Stimulated activated naive CD8-positive, alpha-beta T cell treated with anti-CD3 and anti-CD28 coated beads, Interleukin-15, amount 100 ng/mL, for 72 hours (primary cell): ENCODE data around the gene PEX14.
"Not testable (repeated sequence)": the region's sequence is repeated elsewhere in the genome, so short reads cannot be mapped to it uniquely, and the experiment has no call there.

Source experiments
- ATAC-seq: fragments of 150-1000 bp; cut with Tn5 transposase; 2 replicates; pipeline ENCODE4 v1.10.0; 2021; ENCODE audit warnings: mild to moderate bottlenecking, moderate library complexity
- DNase-seq, 2 donors: peaks; one replicate each; pipeline ENCODE4 v3.0.0; 2021 to 2022
- H3K27ac Mint-ChIP-seq, 2 donors: one replicate each; pipeline ENCODE4 v1.8.0; 2022; ENCODE audit warnings: mild to moderate bottlenecking in 2 of 2, mixed read lengths in 2 of 2, moderate library complexity in 2 of 2
- H3K27me3 Mint-ChIP-seq: one replicate; pipeline ENCODE4 v1.8.0; 2022; ENCODE audit warnings: mixed read lengths
- H3K4me1 Mint-ChIP-seq: one replicate; pipeline ENCODE4 v1.8.0; 2022; ENCODE audit warnings: mild to moderate bottlenecking, mixed read lengths
- H3K4me3 Mint-ChIP-seq, 2 donors: one replicate each; pipeline ENCODE4 v1.8.0; 2022; ENCODE audit warnings: mild to moderate bottlenecking in 2 of 2, mixed read lengths in 2 of 2, moderate library complexity in 1 of 2
- H3K9me3 Mint-ChIP-seq, 2 donors: one replicate each; pipeline ENCODE4 v1.8.0; 2022; ENCODE audit warnings: mixed read lengths in 2 of 2

PEX14 gene, protein sequence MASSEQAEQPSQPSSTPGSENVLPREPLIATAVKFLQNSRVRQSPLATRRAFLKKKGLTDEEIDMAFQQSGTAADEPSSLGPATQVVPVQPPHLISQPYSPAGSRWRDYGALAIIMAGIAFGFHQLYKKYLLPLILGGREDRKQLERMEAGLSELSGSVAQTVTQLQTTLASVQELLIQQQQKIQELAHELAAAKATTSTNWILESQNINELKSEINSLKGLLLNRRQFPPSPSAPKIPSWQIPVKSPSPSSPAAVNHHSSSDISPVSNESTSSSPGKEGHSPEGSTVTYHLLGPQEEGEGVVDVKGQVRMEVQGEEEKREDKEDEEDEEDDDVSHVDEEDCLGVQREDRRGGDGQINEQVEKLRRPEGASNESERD

DNA sequence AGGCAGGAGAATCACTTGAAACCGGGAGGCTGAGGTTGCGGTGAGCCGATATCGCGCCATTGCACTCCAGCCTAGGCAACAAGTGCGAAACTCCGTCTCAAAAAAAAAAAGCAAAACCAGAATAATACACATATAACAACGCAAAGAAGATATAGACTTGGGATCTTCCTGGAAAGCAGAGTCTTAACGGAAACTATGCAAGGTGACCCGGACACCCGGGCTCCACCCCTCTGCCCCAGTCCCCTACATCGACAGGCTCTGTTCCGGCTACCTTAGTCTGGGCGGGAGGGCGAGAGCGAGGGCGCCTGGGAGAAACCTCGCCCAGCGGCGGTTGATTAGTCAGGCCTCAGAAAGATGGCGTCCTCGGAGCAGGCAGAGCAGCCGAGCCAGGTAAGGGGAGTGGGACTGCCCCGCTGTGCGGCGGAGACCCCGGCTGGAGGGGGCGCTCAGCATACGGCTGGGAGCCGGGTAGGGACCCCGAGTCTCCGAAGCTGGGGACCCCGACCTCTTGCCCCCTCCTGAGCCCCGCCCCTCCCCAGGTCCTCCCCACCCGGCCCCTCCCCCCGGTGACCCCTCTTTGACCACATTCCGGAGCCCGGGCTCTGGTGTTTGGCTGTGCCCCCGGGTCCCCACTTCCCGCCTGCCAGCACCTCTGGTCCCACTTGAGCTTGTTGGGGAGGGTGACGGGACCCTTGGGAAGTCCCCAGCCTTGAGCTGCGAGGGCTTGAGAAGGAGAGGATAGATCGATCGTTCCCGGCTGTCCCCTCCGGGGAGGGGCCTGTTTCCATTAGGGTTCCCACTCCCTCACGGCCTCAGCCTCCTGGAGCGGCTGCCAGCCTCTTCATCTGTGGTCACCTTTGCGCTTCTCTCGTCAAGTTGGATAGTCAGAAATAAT is at the start of gene PEX14:
PEX14 (plus strand) TSS at position 338 of the 895 bp plus-strand sequence; CDS start at position 355, 17 bp downstream.
- ATAC-seq, result peak; percentile 92
- H3K9me3 Mint-ChIP-seq, result no peaks in the 10 kb centered on the region
- H3K27ac Mint-ChIP-seq, result peak within 1 kb of the TSS; percentile 94 to 96
- DNase-seq, result peak; percentile 85 to 92
- peak within 1 kb of the TSS; percentile 91 to 97 for H3K4me3 Mint-ChIP-seq
- peaks cover 61% of the 10 kb centered on the region for H3K4me1 Mint-ChIP-seq
- H3K27me3 Mint-ChIP-seq, result no peaks in the 10 kb centered on the region

DNA sequence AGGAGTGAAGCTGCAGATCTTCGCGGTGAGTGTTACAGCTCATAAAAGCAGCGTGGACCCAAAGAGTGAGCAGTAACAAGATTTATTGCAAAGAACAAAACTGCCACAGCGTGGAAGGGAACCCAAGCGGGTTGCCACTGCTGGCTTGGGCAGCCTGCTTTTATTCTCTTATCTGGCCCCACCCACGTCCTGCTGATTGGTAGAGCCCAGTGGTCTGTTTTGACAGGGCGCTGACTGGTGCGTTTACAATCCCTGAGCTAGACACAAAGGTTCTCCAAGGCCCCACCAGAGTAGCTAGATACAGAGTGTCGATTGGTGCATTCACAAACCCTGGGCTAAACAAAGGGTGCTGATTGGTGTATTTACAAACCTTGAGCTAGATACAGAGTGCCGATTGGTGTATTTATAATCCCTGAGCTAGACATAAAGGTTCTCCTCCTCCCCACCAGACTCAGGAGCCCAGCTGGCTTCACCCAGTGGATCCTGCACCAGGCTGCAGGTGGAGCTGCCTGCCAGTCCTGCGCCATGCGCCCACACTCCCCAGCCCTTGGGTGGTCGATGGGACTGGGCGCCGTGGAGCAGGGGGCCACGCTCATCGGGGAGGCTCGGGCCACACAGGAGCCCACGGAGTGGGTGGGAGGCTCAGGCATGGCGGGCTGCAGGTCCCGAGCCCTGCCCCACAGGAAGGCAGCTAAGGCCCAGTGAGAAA is 48.8 kb upstream of the PEX14 start:
- H3K4me3 Mint-ChIP-seq, H3K27me3 Mint-ChIP-seq, ATAC-seq, H3K27ac Mint-ChIP-seq, DNase-seq, H3K9me3 Mint-ChIP-seq: not testable (repeated sequence)
- peaks cover 25% of the 10 kb centered on the region for H3K4me1 Mint-ChIP-seq

DNA sequence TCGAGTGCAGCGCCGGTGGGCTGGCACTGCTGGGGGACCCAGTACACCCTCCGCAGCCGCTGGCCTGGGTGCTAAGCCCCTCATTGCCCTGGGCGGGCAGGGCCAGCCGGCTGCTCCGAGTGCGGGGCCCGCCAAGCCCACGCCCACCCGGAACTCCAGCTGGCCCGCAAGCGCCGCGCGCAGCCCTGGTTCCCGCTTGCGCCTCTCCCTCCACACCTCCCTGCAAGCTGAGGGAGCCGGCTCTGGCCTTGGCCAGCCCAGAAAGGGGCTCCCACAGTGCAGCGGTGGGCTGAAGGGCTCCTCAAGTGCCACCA is 48.3 kb upstream of the PEX14 start:
- ATAC-seq, H3K4me3 Mint-ChIP-seq, H3K27me3 Mint-ChIP-seq, DNase-seq, H3K9me3 Mint-ChIP-seq, H3K27ac Mint-ChIP-seq: not testable (repeated sequence)
- peaks cover 30% of the 10 kb centered on the region for H3K4me1 Mint-ChIP-seq

DNA sequence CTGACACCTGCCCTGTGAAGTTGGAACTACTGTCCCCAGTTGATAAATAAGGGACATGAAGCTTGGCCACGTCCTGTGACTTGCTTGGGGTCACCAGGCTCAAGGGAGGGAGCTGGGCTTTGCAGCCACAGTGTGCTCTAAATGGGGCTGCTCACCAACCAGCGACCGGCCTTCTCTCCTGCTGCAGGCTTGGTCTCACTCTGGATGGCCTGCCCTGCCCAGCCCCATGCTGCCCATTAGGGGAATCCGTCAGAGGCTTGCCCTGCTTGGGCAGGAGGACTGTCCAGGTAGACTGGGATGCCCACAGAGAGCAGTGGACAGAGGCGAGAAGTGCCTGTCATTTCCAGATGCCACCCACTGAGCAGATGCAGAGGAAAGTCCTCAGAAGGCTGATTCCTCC is 45.8 kb upstream of the PEX14 start:
- DNase-seq (no peak), ATAC-seq (no peak)
- Mint-ChIP-seq H3K4me1 (peaks cover 36% of the 10 kb centered on the region), H3K27ac (no peak overlapping the region), H3K9me3 (no peaks in the 10 kb centered on the region), H3K27me3 (no peaks in the 10 kb centered on the region), H3K4me3 (peak overlapping the region in 1 of 2 donors; percentile 19)

DNA sequence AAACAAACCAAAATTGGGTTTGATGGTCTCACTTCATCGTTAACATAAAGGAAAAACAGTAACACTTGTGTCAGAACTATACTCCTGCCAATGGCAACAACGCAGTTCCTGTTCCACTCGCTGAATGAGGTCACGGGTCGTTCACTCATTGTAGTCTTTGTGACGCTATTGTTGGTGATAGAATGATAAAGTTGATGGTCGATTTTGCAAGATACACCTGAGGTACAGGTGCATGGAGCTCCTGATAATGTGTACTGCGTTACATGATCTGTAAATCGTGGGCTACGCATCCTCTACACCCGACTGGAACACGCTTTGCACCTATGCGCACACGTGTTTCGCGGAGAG is 44.9 kb upstream of the PEX14 start:
- H3K9me3 Mint-ChIP-seq, result no peaks in the 10 kb centered on the region
- H3K4me3 Mint-ChIP-seq, result peak overlapping the region; percentile 96 to 98
- H3K27me3 Mint-ChIP-seq, result no peaks in the 10 kb centered on the region
- H3K27ac Mint-ChIP-seq, result peak overlapping the region in 1 of 2 donors; percentile 99
- peaks cover 36% of the 10 kb centered on the region for H3K4me1 Mint-ChIP-seq
- DNase-seq (peak in 1 of 2 donors; percentile 17), ATAC-seq (peak; percentile 1)

DNA sequence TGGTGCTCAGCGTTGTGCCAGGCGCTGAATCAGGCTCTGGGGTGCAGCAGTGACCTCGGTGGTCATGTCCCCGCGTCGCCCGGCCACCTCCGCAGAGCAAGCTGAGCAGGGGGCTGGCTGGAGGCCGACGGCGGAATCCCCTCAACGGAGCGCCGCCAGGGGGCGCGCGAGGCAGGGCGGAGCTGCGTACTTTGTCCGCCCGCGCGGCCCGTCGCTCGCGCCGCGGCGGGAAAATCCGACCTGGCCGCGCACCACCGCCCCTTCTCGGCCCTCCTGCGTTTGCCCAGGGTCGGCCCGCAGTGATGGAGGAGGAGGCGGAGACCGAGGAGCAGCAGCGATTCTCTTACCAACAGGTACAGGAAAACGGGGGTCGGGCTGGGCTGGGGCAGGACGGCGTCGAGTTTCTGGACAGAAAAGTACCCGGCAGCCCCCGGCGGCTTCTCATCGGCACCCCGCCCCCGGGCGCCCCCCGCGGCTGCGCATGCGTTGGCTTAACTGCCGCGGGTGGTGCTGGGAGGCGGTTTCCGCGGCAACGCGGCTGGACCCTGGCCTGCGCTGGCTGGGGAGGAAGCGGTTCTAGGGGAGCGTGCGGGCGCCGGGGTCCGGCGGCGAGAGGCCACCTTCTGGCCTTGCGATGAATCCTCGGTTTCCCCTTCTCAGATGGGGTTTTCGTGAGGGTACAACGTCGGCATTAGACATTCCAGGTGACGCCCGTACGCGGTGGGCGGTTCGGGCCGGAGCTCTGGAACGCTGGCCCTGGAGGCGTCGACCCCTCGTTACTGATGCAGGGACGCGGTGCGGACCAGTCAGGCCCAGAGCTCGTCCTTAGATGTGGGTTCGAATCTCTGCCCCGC is 44.3 kb upstream of the PEX14 start, which contains the start of gene CENPS:
CENPS (plus strand) TSS at position 218 of the 854 bp plus-strand sequence; CDS start at position 303, 85 bp downstream.
- Mint-ChIP-seq H3K9me3 (no peaks in the 10 kb centered on the region), H3K27ac (peak within 1 kb of the TSS; percentile 97 to 99), H3K27me3 (no peaks in the 10 kb centered on the region), H3K4me3 (peak within 1 kb of the TSS; percentile 96 to 98), H3K4me1 (peaks cover 36% of the 10 kb centered on the region)
- DNase-seq (peak; percentile 87 to 91), ATAC-seq (peak; percentile 91)

DNA sequence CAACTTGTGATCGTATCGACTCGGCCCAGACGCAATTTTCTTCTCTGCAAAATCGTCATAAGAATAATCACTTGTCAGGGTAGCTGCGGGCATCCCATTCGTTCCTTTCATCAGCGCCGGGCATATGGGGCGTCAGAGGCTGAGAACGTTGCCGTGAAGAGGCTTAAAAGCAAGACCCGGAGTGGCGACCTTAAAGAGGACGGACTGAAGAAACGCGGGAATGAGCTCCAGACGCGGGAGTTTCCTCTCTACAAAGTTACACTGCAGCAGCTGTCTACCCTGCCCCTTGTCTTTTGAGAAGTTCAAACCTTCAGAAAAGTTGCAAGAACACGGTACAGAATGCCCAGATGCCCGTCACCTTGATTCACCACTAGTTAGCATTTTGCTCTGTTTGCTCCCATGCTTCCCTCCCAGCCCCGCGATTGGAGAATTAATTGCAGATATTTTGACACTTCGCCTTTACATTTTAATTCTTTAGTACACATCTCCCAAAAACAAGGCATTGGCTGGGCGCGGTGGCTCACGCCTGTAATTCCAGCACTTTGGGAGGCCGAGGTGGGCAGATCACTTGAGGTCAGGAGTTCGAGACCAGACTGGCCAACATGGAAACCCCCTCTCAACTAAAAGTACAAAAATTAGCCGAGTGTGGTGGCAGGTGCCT is 43.5 kb upstream of the PEX14 start:
- DNase-seq (no peak), ATAC-seq (no peak)
- no peaks in the 10 kb centered on the region for H3K27me3 Mint-ChIP-seq
- H3K4me1 Mint-ChIP-seq, result peaks cover 36% of the 10 kb centered on the region
- peak overlapping the region; percentile 70 to 99 for H3K27ac Mint-ChIP-seq
- H3K9me3 Mint-ChIP-seq, result no peaks in the 10 kb centered on the region
- H3K4me3 Mint-ChIP-seq, result peak overlapping the region; percentile 96 to 98

DNA sequence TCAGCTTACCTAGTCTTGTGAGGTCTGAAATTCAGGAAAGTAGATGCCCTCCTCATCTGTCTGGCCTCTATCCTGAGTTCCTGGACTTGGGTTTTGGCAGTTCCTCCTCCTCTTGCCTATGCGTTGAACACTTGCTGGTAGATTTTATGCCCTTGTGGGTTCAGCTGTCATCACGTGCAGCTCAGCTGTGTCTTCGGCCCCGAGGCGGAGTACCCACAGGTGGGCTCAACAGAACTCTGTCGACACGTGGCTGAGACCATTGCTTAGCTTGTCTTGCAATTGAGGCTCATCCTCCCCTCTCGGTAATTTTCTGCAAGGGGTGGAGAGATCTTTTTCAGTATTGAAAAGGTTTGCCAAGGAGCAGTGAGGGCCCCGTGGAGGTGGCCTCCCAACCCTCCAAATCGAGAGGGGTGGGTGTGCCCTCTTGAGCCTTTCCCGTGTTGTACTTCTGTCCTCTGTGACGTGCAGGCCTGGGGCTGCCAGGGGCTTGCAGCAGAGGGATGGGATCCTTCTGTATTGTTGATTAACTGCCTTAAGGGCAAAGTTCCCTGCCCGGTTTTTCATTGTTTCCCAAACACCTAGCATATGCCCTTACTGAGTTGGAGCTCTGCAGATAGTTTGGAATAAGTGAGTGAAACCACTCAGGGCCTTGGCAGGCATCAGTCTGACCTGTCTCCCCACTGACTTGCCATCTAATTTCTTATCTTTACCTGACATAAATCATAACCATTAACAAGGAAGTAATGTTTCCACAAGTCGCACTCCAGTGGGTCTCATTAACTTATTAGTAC is 41.6 kb upstream of the PEX14 start:
- DNase-seq (no peak), ATAC-seq (no peak)
- Mint-ChIP-seq H3K27me3 (no peaks in the 10 kb centered on the region), H3K4me3 (no peak overlapping the region), H3K27ac (no peak overlapping the region), H3K4me1 (peaks cover 32% of the 10 kb centered on the region), H3K9me3 (no peaks in the 10 kb centered on the region)

DNA sequence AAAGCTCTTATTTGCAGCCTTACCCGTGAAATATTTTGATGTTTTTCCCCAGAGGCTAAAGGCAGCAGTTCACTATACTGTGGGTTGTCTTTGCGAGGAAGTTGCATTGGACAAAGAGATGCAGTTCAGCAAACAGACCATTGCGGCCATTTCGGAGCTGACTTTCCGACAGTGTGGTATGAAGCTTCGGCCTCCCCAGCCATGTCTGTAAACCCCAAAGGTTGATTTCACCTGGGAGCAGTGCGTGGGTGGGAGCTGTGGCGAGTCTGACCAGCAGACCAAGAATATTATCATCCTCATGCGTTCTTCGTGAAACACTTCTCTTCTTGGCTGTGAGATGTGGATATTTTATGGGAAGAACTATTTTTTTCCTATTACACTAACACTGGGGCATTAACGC is 41.0 kb upstream of the PEX14 start:
- Mint-ChIP-seq H3K4me3 (no peak overlapping the region), H3K4me1 (peaks cover 29% of the 10 kb centered on the region), H3K27ac (no peak overlapping the region), H3K9me3 (no peaks in the 10 kb centered on the region), H3K27me3 (no peaks in the 10 kb centered on the region)
- no peak for ATAC-seq
- no peak for DNase-seq

DNA sequence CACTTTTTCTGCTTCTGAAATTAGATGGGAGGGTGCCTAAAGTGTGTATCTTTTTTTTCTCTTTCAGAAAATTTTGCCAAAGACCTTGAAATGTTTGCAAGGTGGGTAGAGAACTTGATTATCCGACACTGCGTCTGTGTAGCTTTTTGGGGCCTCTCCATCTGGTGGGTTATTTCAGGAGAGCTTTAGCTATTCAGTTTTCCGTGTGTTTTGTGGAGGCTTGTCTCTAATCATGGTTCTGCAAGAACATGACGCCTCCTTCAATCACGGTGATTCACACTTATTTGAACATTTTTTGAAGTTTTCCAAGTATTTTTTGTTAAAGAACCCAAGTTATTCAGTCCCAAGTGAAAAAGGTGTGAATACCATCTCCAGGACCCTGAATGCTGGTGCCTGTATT is 40.2 kb upstream of the PEX14 start:
- DNase-seq (no peak), ATAC-seq (no peak)
- Mint-ChIP-seq H3K9me3 (no peaks in the 10 kb centered on the region), H3K27ac (no peak overlapping the region), H3K4me1 (peaks cover 21% of the 10 kb centered on the region), H3K27me3 (no peaks in the 10 kb centered on the region), H3K4me3 (no peak overlapping the region)

DNA sequence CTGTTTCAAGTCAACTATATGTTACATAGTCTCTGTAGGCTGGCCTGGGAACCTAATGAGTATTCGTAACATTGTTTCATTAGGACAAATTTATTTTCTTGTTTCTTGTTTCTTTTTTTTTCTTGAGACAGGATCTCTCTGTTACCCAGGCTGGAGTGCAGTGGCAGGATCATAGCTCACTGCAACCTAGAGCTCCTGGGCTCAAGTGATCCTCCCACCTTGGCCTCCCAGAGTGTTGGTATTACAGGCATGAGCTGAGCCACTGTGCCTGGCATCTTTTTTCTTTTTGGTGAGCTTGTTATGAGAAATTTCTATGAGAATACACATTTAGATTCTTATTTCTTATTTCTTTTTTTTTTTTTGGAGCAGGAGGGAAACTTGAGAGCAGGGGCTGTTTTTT is 37.7 kb upstream of the PEX14 start:
- no peaks in the 10 kb centered on the region for H3K9me3 Mint-ChIP-seq
- ATAC-seq (no peak), DNase-seq (no peak)
- H3K27ac Mint-ChIP-seq, result no peak overlapping the region
- peaks cover 4% of the 10 kb centered on the region for H3K4me1 Mint-ChIP-seq
- no peaks in the 10 kb centered on the region for H3K27me3 Mint-ChIP-seq
- H3K4me3 Mint-ChIP-seq, result no peak overlapping the region

DNA sequence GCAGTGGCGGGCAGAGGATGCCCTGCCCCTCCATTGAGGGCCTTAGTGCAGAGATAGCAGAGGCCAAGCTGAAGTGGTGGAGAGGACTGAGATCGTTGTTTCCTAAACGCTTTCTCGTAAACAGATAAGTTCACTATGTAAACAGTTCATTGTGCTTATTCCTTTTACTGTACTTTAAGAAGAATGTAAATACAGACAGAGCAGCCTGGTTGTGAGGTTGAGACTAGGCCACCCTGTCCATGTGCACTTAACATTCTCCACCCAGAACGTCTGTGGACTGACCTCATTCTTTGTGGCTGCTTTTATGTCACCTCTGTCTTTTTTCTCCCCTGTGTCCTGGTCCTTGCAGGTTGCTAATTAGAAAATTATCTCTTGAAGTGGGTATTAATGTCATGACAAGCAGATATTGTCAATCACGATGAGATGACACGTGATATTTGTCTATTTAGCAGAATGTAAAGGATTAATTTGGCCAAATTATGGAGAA is 36.0 kb upstream of the PEX14 start:
- Mint-ChIP-seq H3K9me3 (no peaks in the 10 kb centered on the region), H3K4me3 (no peak overlapping the region), H3K27ac (peak overlapping the region in 1 of 2 donors; percentile 45), H3K27me3 (no peaks in the 10 kb centered on the region), H3K4me1 (no peaks in the 10 kb centered on the region)
- ATAC-seq (no peak), DNase-seq (no peak)

DNA sequence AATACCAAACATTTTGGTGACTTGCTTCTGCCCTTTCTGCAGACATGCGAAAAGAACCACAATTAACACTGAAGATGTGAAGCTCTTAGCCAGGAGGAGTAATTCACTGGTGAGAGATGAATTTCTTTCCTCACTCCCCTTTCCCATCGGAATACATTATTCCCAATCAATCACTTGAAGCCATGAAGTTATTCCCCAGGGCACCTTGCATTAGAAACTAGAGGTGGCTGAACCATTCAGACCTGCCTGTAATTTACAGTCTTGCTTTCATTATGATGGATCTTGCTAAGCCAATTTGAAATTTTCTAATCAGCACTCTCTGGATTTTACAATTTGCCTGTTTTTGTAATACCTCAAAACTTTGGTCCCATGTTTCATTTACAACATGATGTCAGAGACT is 34.4 kb upstream of the PEX14 start:
- Mint-ChIP-seq H3K27ac (no peak overlapping the region), H3K4me1 (no peaks in the 10 kb centered on the region)

DNA sequence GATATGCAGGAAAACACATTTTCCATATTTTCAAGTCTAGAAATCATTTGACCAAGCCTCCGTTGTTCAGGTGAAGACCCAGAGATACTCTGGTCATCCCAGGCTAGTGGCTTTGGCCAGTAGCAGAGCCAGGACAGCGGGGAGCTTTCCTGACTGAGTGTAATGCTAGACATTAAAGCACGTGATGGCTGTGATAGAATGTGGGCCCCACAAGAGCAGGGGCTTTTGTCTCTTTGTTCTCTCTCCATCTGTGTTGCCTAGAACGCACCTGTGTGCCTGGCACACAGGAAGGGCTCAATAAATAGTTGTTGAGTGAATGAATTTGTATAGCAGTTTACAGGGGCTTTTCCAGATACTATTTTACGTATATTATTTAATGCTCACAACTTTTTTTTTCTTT is 34.0 kb upstream of the PEX14 start:
- Mint-ChIP-seq H3K4me3 (no peak overlapping the region), H3K27ac (no peak overlapping the region), H3K4me1 (no peaks in the 10 kb centered on the region), H3K9me3 (no peaks in the 10 kb centered on the region), H3K27me3 (no peaks in the 10 kb centered on the region)
- ATAC-seq (no peak), DNase-seq (no peak)

More for the DNA sequence above, 34.4 kb upstream of the PEX14 start:
- H3K9me3 Mint-ChIP-seq, result no peaks in the 10 kb centered on the region
- DNase-seq (no peak), ATAC-seq (no peak)
- no peaks in the 10 kb centered on the region for H3K27me3 Mint-ChIP-seq
- no peak overlapping the region for H3K4me3 Mint-ChIP-seq
